Measurements from ENCODE around the gene MED15. TPM values are rescaled to one million over a fixed set of nuclear protein-coding genes. Genes with fewer than 3 reads are reported as not detected.

MED15 gene
- total RNA-seq, 1 experiment from 2014 or later = 87.9 TPM

GRCh38 chr22:20530368-20531153 lies 23.2 kb downstream of the MED15 start:
- intact Hi-C loops (cut with micrococcal nuclease; ENCODE audit: unreplicated experiment) = loop anchor here (1.0 kb wide), 3 partner anchors 21 to 39 kb away; no protein-coding TSS in a partner anchor
- peak overlapping the region; percentile 97 for H3K27ac ChIP-seq
- POLR2A ChIA-PET (ENCODE audit: unreplicated experiment) = interaction anchor here (0.7 to 1.4 kb wide), 3 partner anchors 20 to 26 kb away, joined by 4 to 29 read pairs (median 4); no protein-coding TSS in a partner anchor
- no peaks in the 10 kb centered on the region for H3K9me3 ChIP-seq (ENCODE audit: insufficient read depth, low read depth)
- no peaks in the 10 kb centered on the region for H4K20me1 ChIP-seq (ENCODE audit: insufficient read depth)
- TSS peak; percentile 97 for BruUV-seq (replicated peaks)
- peak; percentile 81 to 82 for DNase-seq
- H3K27me3 ChIP-seq (ENCODE audit: insufficient read depth, low read depth) = no peaks in the 10 kb centered on the region
- H3F3A ChIP-seq (ENCODE audit: insufficient read depth, low read depth) = peaks cover 50% of the 10 kb centered on the region
- H3K4me3 ChIP-seq = peak overlapping the region; percentile 33; the same call in 1 of the 2 replicates
- H3K79me2 ChIP-seq (ENCODE audit: low read depth) = peaks cover 79% of the 10 kb centered on the region
- H2AFZ ChIP-seq = no peak overlapping the region
- CTCF ChIA-PET = interaction anchor here (0.5 kb wide), 1 partner anchor 34 kb away, joined by 4 read pairs; no protein-coding TSS in a partner anchor
- peaks cover 61% of the 10 kb centered on the region for H3K4me1 ChIP-seq (replicated peaks; ENCODE audit: insufficient read depth)
- TF ChIP-seq CTCF (conservative IDR thresholded peaks at IDR 0.05) = no peak
- no peak for TF ChIP-seq EZH2 (IDR thresholded peaks at IDR 0.05; ENCODE audit: low read depth)
- H3K36me3 ChIP-seq (ENCODE audit: low read depth) = no peaks in the 10 kb centered on the region
- no peaks in the 10 kb centered on the region for H3K9me2 ChIP-seq (ENCODE audit: insufficient read depth)
- peak overlapping the region; percentile 80 for H3K4me2 ChIP-seq

GRCh38 chr22:20531154-20531403 lies 23.7 kb downstream of the MED15 start:
- DNase-seq = no peak
- ChIA-PET POLR2A (ENCODE audit: unreplicated experiment) (interaction anchor here (0.6 to 1.4 kb wide), 5 partner anchors 18 to 38 kb away, joined by 3 to 22 read pairs (median 4); no protein-coding TSS in a partner anchor), CTCF (no interaction called here)
- no TSS peak for BruUV-seq (replicated peaks)
- peaks cover 83% of the 10 kb centered on the region for H3K79me2 ChIP-seq (ENCODE audit: low read depth)
- H2AFZ ChIP-seq = no peak overlapping the region
- H3K4me3 ChIP-seq = peak overlapping the region; percentile 33; the same call in 1 of the 2 replicates
- no peaks in the 10 kb centered on the region for H3K9me2 ChIP-seq (ENCODE audit: insufficient read depth)
- H3K4me2 ChIP-seq = peak overlapping the region; percentile 80
- no peaks in the 10 kb centered on the region for H3K9me3 ChIP-seq (ENCODE audit: insufficient read depth, low read depth)
- no peaks in the 10 kb centered on the region for H4K20me1 ChIP-seq (ENCODE audit: insufficient read depth)
- peak overlapping the region; percentile 97 for H3K27ac ChIP-seq
- no peaks in the 10 kb centered on the region for H3K27me3 ChIP-seq (ENCODE audit: insufficient read depth, low read depth)
- intact Hi-C loops (cut with micrococcal nuclease; ENCODE audit: unreplicated experiment) = loop anchor here (1.0 kb wide), 2 partner anchors 35 to 38 kb away; no protein-coding TSS in a partner anchor
- peaks cover 60% of the 10 kb centered on the region for H3K4me1 ChIP-seq (replicated peaks; ENCODE audit: insufficient read depth)
- peaks cover 48% of the 10 kb centered on the region for H3F3A ChIP-seq (ENCODE audit: insufficient read depth, low read depth)
- no peaks in the 10 kb centered on the region for H3K36me3 ChIP-seq (ENCODE audit: low read depth)
- TF ChIP-seq CTCF (conservative IDR thresholded peaks at IDR 0.05) = no peak
- no peak for TF ChIP-seq EZH2 (IDR thresholded peaks at IDR 0.05; ENCODE audit: low read depth)

GRCh38 chr22:20531404-20532201 lies 24.2 kb downstream of the MED15 start:
- intact Hi-C loops (cut with micrococcal nuclease; ENCODE audit: unreplicated experiment) = loop anchor here (1.0 kb wide), 2 partner anchors 35 to 38 kb away; no protein-coding TSS in a partner anchor
- H4K20me1 ChIP-seq (ENCODE audit: insufficient read depth) = no peaks in the 10 kb centered on the region
- peaks cover 55% of the 10 kb centered on the region for H3K4me1 ChIP-seq (replicated peaks; ENCODE audit: insufficient read depth)

More at GRCh38 chr22:20531404-20532201, 24.2 kb downstream of the MED15 start:
- no peaks in the 10 kb centered on the region for H3K27me3 ChIP-seq (ENCODE audit: insufficient read depth, low read depth)
- ChIA-PET CTCF (interaction anchor here (1.0 kb wide), 1 partner anchor 28 kb away, joined by 3 read pairs; no protein-coding TSS in a partner anchor), POLR2A (ENCODE audit: unreplicated experiment) (interaction anchor here (0.6 to 1.4 kb wide), 5 partner anchors 19 to 37 kb away, joined by 3 to 22 read pairs (median 4); no protein-coding TSS in a partner anchor)
- no peaks in the 10 kb centered on the region for H3K36me3 ChIP-seq (ENCODE audit: low read depth)
- peak; percentile 85 to 91 for DNase-seq
- TF ChIP-seq EZH2 (IDR thresholded peaks at IDR 0.05; ENCODE audit: low read depth) (no peak), CTCF (conservative IDR thresholded peaks at IDR 0.05) (no peak)
- no TSS peak for BruUV-seq (replicated peaks)
- H3F3A ChIP-seq (ENCODE audit: insufficient read depth, low read depth) = peaks cover 43% of the 10 kb centered on the region
- H3K9me3 ChIP-seq (ENCODE audit: insufficient read depth, low read depth) = no peaks in the 10 kb centered on the region
- H3K4me2 ChIP-seq = peak overlapping the region; percentile 80
- H3K4me3 ChIP-seq = peak overlapping the region; percentile 5; the same call in 1 of the 2 replicates
- H3K79me2 ChIP-seq (ENCODE audit: low read depth) = peaks cover 80% of the 10 kb centered on the region
- peak overlapping the region; percentile 97 for H3K27ac ChIP-seq
- no peak overlapping the region for H2AFZ ChIP-seq
- H3K9me2 ChIP-seq (ENCODE audit: insufficient read depth) = no peaks in the 10 kb centered on the region

All from PC-9 (cell line).